Tibial nerve (tissue), 4 donors: Measurements from ENCODE around the gene PHF21B. TPM values are rescaled to one million over a fixed set of nuclear protein-coding genes. Genes with fewer than 3 reads are reported as not detected.
"Not testable (repeated sequence)": the region's sequence is repeated elsewhere in the genome, so short reads cannot be mapped to it uniquely, and the experiment has no call there.

Experiments
- DNase-seq, 2 donors: peaks; one replicate each; pipeline ENCODE4 v3.0.0-alpha.2; 2019; ENCODE audit warnings: low spot score in 2 of 2
- H3K27ac ChIP-seq, 4 donors: fragments of 200-600 bp; sonication (generic) in 3 of 4; one replicate each; pipeline ENCODE4 v1.5.1; 2017 to 2019; ENCODE audit warnings: mild to moderate bottlenecking in 1 of 4
- H3K27me3 ChIP-seq, 2 donors: fragments of 200-600 bp; sonication (generic) in 1 of 2; one replicate each; pipeline versions ENCODE4 v1.5.1 to v1.6.0; 2017 to 2019
- H3K36me3 ChIP-seq, 3 donors: fragments of 200-600 bp; sonication (generic); one replicate each; pipeline ENCODE4 v1.5.1; 2018 to 2019
- H3K4me1 ChIP-seq, 4 donors: fragments of 200-600 bp; sonication (generic) in 3 of 4; one replicate each; pipeline ENCODE4 v1.5.1; 2017 to 2019
- H3K4me3 ChIP-seq, 4 donors: fragments of 200-600 bp; sonication (generic) in 3 of 4; one replicate each; pipeline ENCODE4 v1.5.1; 2017 to 2019; ENCODE audit warnings: mild to moderate bottlenecking in 1 of 4, moderate library complexity in 1 of 4
- H3K9me3 ChIP-seq, 4 donors: fragments of 200-600 bp; sonication (generic) in 3 of 4; one replicate each; pipeline ENCODE4 v1.5.1; 2017 to 2019
- CTCF ChIP-seq, 5 experiments: fragments of 200-600 bp in 3 of 5; fragments of 450-650 bp in 2 of 5; sonication (generic) in 3 of 5; IDR thresholded peaks; one replicate each; pipeline ENCODE4 v1.5.1; 2016 to 2019; ENCODE audit warnings: antibody characterized with exemption in 5 of 5, mild to moderate bottlenecking in 3 of 5, moderate library complexity in 2 of 5
- EP300 ChIP-seq, 2 donors: sonication (generic); formaldehyde crosslinking; IDR thresholded peaks; one replicate each; pipeline ENCODE4 v1.6.1; 2017; ENCODE audit warnings: antibody characterized with exemption in 2 of 2, mild to moderate bottlenecking in 1 of 2
- POLR2A ChIP-seq, 2 donors: fragments of 450-650 bp; IDR thresholded peaks; one replicate each; pipeline ENCODE4 v1.6.1; 2017; ENCODE audit warnings: antibody characterized with exemption in 2 of 2, mild to moderate bottlenecking in 2 of 2, moderate library complexity in 2 of 2
- WGBS, 2 donors: methylation state at CpG; one replicate each; pipeline ENCODE4 v1.1.5; 2018; 5-methylcytosine and 5-hydroxymethylcytosine counted together
- total RNA-seq, 4 donors: library from RNA; depleted of rRNA; stranded (reverse); fragments of >200 nt; gene quantifications; one replicate each; pipeline ENCODE4 v1.1.0, GENCODE V29; 2016

The PHF21B gene
- total RNA-seq, 4 donors from 2014 or later = 0.39 to 4.2 (median 0.90) TPM; not detected in 1

- no peak for DNase-seq
- Histone ChIP-seq H3K27ac (no peak overlapping the region), H3K27me3 (no peaks in the 10 kb centered on the region), H3K4me1 (no peaks in the 10 kb centered on the region), H3K9me3 (peaks cover 0 to 22% (median 0%) of the 10 kb centered on the region in 4 donors), H3K36me3 (peaks cover 0 to 45% (median 0%) of the 10 kb centered on the region in 3 donors), H3K4me3 (no peak overlapping the region)
- TF ChIP-seq CTCF (IDR thresholded peaks at IDR 0.05) (no peak), EP300 (IDR thresholded peaks at IDR 0.05) (no peak), POLR2A (IDR thresholded peaks at IDR 0.05) (no peak)
- 92% methylated on average over 18 of the region's 18 CpGs for WGBS, 2 donors
Measured at GRCh38 chr22:44906999-44907644, 102.7 kb downstream of the PHF21B start.

- H3K4me3 ChIP-seq = no peak overlapping the region
- no peak for TF ChIP-seq POLR2A (IDR thresholded peaks at IDR 0.05)
- TF ChIP-seq CTCF (IDR thresholded peaks at IDR 0.05) = no peak
- TF ChIP-seq EP300 (IDR thresholded peaks at IDR 0.05) = no peak
- H3K27me3 ChIP-seq = no peaks in the 10 kb centered on the region
- no peak overlapping the region for H3K27ac ChIP-seq
- peaks cover 0 to 44% (median 0%) of the 10 kb centered on the region in 3 donors for H3K36me3 ChIP-seq
- peaks cover 0 to 25% (median 2%) of the 10 kb centered on the region in 4 donors for H3K9me3 ChIP-seq
- 91 to 95% methylated on average over 20 to 21 of the region's 21 CpGs for WGBS, 2 donors
- DNase-seq = no peak
- H3K4me1 ChIP-seq = no peaks in the 10 kb centered on the region
Measured at GRCh38 chr22:44906248-44906936, 103.4 kb downstream of the PHF21B start.

- peaks cover 0 to 33% (median 0%) of the 10 kb centered on the region in 3 donors for H3K36me3 ChIP-seq
- 63 to 69% methylated on average over 3 to 4 of the region's 5 CpGs for WGBS, 2 donors
- H3K4me3 ChIP-seq, H3K4me1 ChIP-seq, DNase-seq, H3K27ac ChIP-seq, H3K27me3 ChIP-seq: not testable (repeated sequence)
- H3K9me3 ChIP-seq = peaks cover 0 to 33% (median 4%) of the 10 kb centered on the region in 4 donors
Measured at GRCh38 chr22:44904492-44905152, 105.2 kb downstream of the PHF21B start.

GRCh38 chr22:44903164-44903563 is 106.6 kb downstream of the PHF21B start:
- not testable (repeated sequence) for H3K27ac ChIP-seq, H3K4me3 ChIP-seq, H3K4me1 ChIP-seq, DNase-seq, H3K27me3 ChIP-seq
- WGBS, 2 donors = 11 to 18% methylated on average over 2 of the region's 2 CpGs
- Histone ChIP-seq H3K36me3 (peaks cover 0 to 32% (median 0%) of the 10 kb centered on the region in 3 donors), H3K9me3 (peaks cover 0 to 33% (median 4%) of the 10 kb centered on the region in 4 donors)

GRCh38 chr22:44901301-44901700 is 108.5 kb downstream of the PHF21B start:
- no peak overlapping the region for H3K4me3 ChIP-seq
- WGBS, 2 donors = 82 to 88% methylated on average over 2 of the region's 2 CpGs
- TF ChIP-seq CTCF (IDR thresholded peaks at IDR 0.05) = no peak
- no peak for TF ChIP-seq POLR2A (IDR thresholded peaks at IDR 0.05)
- no peak for TF ChIP-seq EP300 (IDR thresholded peaks at IDR 0.05)

GRCh38 chr22:44898236-44898635 is 111.6 kb downstream of the PHF21B start:
- no peak overlapping the region for H3K27ac ChIP-seq
- no peak overlapping the region for H3K4me3 ChIP-seq
- H3K27me3 ChIP-seq = no peaks in the 10 kb centered on the region
- no peaks in the 10 kb centered on the region for H3K4me1 ChIP-seq
- DNase-seq = no peak
- peaks cover 0 to 18% (median 0%) of the 10 kb centered on the region in 3 donors for H3K36me3 ChIP-seq
- WGBS, 2 donors = 92 to 97% methylated on average over 6 of the region's 6 CpGs
- peaks cover 0 to 33% (median 4%) of the 10 kb centered on the region in 4 donors for H3K9me3 ChIP-seq
- TF ChIP-seq POLR2A (IDR thresholded peaks at IDR 0.05) = no peak

More at GRCh38 chr22:44901301-44901700, 108.5 kb downstream of the PHF21B start:
- Histone ChIP-seq H3K27ac (no peak overlapping the region), H3K9me3 (peaks cover 0 to 33% (median 4%) of the 10 kb centered on the region in 4 donors), H3K27me3 (no peaks in the 10 kb centered on the region), H3K36me3 (peaks cover 0 to 15% (median 0%) of the 10 kb centered on the region in 3 donors), H3K4me1 (no peaks in the 10 kb centered on the region)
- DNase-seq = no peak
